Measurements from ENCODE around the gene CCL4. TPM values are rescaled to one million over a fixed set of nuclear protein-coding genes. Genes with fewer than 3 reads are reported as not detected.

The CCL4 gene
- polyA plus RNA-seq, 1 donor (not counting 4 experiments of a cell fraction or from before 2014, with no cell fraction given), result not detected

- no peaks in the 10 kb centered on the region for H3K4me1 ChIP-seq (ENCODE audit: control insufficient read depth, extremely low read depth, insufficient read depth, low read length)
Measured at GRCh38 chr17:36136036-36136435, 32.4 kb downstream of the CCL4 start.

DNA sequence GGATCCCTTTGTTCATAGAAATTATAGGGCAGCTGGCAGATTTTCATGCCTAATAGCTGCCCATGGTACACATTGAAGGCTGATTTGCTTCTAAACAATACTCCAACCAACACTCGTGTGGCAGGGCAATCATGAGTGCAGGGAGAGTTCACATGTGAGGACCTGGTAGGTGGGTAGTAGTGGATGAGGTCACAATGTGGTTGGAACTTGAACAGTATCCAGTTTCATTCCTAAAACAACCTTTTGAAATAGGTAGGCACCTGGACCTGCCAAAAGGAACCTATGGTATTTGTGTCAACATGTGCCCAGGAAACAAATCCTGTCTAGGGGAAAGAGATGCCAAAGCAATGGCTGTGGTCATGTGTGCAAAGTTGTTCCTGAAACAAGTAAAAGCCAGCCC, 32.8 kb downstream of the CCL4 start:
- no peak for FAIRE-seq
- dilution Hi-C loops (cut with MboI; ENCODE audit: extremely low pct_ligation_motif_present, low sequenced_read_pairs), result loop anchor here (25.0 kb wide), 1 partner anchor 149 kb away; the partner anchor contains the start of genes CCL14 and CCL16
- H3K4me3 ChIP-seq (ENCODE audit: control insufficient read depth in 2 of 3, extremely low read depth in 1 of 3, insufficient read depth in 2 of 3, low read depth in 1 of 3, low read length in 3 of 3), result no peak overlapping the region
- no peak for TF ChIP-seq EZH2 (IDR thresholded peaks at IDR 0.05; ENCODE audit: low read length)
- TF ChIP-seq, protein P1, sequence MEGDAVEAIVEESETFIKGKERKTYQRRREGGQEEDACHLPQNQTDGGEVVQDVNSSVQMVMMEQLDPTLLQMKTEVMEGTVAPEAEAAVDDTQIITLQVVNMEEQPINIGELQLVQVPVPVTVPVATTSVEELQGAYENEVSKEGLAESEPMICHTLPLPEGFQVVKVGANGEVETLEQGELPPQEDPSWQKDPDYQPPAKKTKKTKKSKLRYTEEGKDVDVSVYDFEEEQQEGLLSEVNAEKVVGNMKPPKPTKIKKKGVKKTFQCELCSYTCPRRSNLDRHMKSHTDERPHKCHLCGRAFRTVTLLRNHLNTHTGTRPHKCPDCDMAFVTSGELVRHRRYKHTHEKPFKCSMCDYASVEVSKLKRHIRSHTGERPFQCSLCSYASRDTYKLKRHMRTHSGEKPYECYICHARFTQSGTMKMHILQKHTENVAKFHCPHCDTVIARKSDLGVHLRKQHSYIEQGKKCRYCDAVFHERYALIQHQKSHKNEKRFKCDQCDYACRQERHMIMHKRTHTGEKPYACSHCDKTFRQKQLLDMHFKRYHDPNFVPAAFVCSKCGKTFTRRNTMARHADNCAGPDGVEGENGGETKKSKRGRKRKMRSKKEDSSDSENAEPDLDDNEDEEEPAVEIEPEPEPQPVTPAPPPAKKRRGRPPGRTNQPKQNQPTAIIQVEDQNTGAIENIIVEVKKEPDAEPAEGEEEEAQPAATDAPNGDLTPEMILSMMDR (optimal IDR thresholded peaks at IDR 0.05 in 1 of 3, IDR thresholded peaks at IDR 0.05 in 1 of 3, conservative IDR thresholded peaks at IDR 0.05 in 1 of 3; ENCODE audit: extremely low read depth in 1 of 3, insufficient read depth in 2 of 3, low read length in 3 of 3), result no peak
- H3K36me3 ChIP-seq (ENCODE audit: control insufficient read depth in 2 of 2, extremely low read depth in 1 of 2, insufficient read depth in 2 of 2, low read length in 2 of 2), result no peaks in the 10 kb centered on the region
- H3K4me2 ChIP-seq (ENCODE audit: control insufficient read depth, extremely low read depth, insufficient read depth, low read depth, low read length), result no peak overlapping the region
- peaks cover 4% of the 10 kb centered on the region for H4K20me1 ChIP-seq (ENCODE audit: control insufficient read depth, extremely low read depth, insufficient read depth, low read length)
- no peaks in the 10 kb centered on the region for H3K9me3 ChIP-seq (ENCODE audit: control insufficient read depth, low read depth, low read length)
- no peak overlapping the region for H2AFZ ChIP-seq (ENCODE audit: control insufficient read depth, low read length)
- DNase-seq (ENCODE audit: low read depth, low spot score), result no peak
- H3K27ac ChIP-seq (ENCODE audit: control insufficient read depth, insufficient read depth, low read length), result no peak overlapping the region
- H3K27me3 ChIP-seq (ENCODE audit: control insufficient read depth, extremely low read depth, insufficient read depth, low read length), result peaks cover 4% of the 10 kb centered on the region
- H3K9me1 ChIP-seq (ENCODE audit: control insufficient read depth, extremely low read depth, insufficient read depth, low read length), result no peaks in the 10 kb centered on the region
- no peaks in the 10 kb centered on the region for H3K4me1 ChIP-seq (ENCODE audit: control insufficient read depth, extremely low read depth, insufficient read depth, low read length)
- no peaks in the 10 kb centered on the region for H3K79me2 ChIP-seq (ENCODE audit: control insufficient read depth, insufficient read depth, low read length)
- H3K9ac ChIP-seq (ENCODE audit: control insufficient read depth, extremely low read depth, insufficient read depth, low read length), result no peak overlapping the region

More at GRCh38 chr17:36136036-36136435, 32.4 kb downstream of the CCL4 start:
- Histone ChIP-seq H3K27me3 (ENCODE audit: control insufficient read depth, extremely low read depth, insufficient read depth, low read length) (peaks cover 4% of the 10 kb centered on the region), H3K4me2 (ENCODE audit: control insufficient read depth, extremely low read depth, insufficient read depth, low read depth, low read length) (no peak overlapping the region), H2AFZ (ENCODE audit: control insufficient read depth, low read length) (no peak overlapping the region), H3K9ac (ENCODE audit: control insufficient read depth, extremely low read depth, insufficient read depth, low read length) (no peak overlapping the region), H3K4me3 (ENCODE audit: control insufficient read depth in 2 of 3, extremely low read depth in 1 of 3, insufficient read depth in 2 of 3, low read depth in 1 of 3, low read length in 3 of 3) (no peak overlapping the region), H3K9me1 (ENCODE audit: control insufficient read depth, extremely low read depth, insufficient read depth, low read length) (no peaks in the 10 kb centered on the region), H3K36me3 (ENCODE audit: control insufficient read depth in 2 of 2, extremely low read depth in 1 of 2, insufficient read depth in 2 of 2, low read length in 2 of 2) (no peaks in the 10 kb centered on the region), H3K79me2 (ENCODE audit: control insufficient read depth, insufficient read depth, low read length) (no peaks in the 10 kb centered on the region), H4K20me1 (ENCODE audit: control insufficient read depth, extremely low read depth, insufficient read depth, low read length) (peaks cover 4% of the 10 kb centered on the region), H3K27ac (ENCODE audit: control insufficient read depth, insufficient read depth, low read length) (no peak overlapping the region), H3K9me3 (ENCODE audit: control insufficient read depth, low read depth, low read length) (no peaks in the 10 kb centered on the region)
- TF ChIP-seq, protein P1 (optimal IDR thresholded peaks at IDR 0.05 in 1 of 3, IDR thresholded peaks at IDR 0.05 in 1 of 3, conservative IDR thresholded peaks at IDR 0.05 in 1 of 3; ENCODE audit: extremely low read depth in 1 of 3, insufficient read depth in 2 of 3, low read length in 3 of 3), result no peak
- no peak for TF ChIP-seq EZH2 (IDR thresholded peaks at IDR 0.05; ENCODE audit: low read length)
- dilution Hi-C loops (cut with MboI; ENCODE audit: extremely low pct_ligation_motif_present, low sequenced_read_pairs), result loop anchor here (25.0 kb wide), 1 partner anchor 149 kb away; the partner anchor contains the start of genes CCL14 and CCL16
- FAIRE-seq (no peak), DNase-seq (ENCODE audit: low read depth, low spot score) (no peak)
